Hematopoietic multipotent progenitor cell treated with erythropoietin and hydrocortisone succinate and interleukin-3 and kit ligand, for 4 days (in vitro differentiated cells): ENCODE results near the gene SND1.
"Not testable (repeated sequence)": the region's sequence is repeated elsewhere in the genome, so short reads cannot be mapped to it uniquely, and the experiment has no call there.

Source experiments
- DNase-seq: peaks from one replicate; pipeline ENCODE4 v3.0.0-alpha.2; 2015

SND1 gene

GRCh38 chr7:127653396-127653795 is 1.4 kb downstream of the SND1 start:
- DNase-seq = no peak

- peak; percentile 44 for DNase-seq
Measured at GRCh38 chr7:127654404-127655394, 2.7 kb downstream of the SND1 start.

DNA sequence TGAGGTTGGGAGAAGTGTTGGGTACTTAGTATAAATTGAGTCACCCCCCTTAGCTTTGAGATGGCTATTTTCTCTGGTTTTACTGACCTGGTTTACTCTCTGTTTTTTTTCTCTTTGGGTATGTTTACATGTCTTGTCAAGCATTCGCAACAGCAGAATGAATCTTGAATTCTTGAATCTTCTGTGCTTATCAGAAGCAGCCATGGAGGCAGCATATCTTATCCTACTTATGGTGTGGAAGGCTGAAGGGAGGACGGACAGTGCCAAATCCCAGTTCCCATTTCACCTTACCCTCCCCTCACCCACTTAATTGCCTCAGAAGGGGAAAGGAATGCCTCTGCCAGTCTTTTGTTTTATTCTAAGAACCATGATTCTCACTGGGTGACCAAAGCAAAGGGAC is 3.7 kb downstream of the SND1 start:
- DNase-seq = no peak

GRCh38 chr7:127657500-127657899 is 5.5 kb downstream of the SND1 start:
- DNase-seq = no peak

DNA sequence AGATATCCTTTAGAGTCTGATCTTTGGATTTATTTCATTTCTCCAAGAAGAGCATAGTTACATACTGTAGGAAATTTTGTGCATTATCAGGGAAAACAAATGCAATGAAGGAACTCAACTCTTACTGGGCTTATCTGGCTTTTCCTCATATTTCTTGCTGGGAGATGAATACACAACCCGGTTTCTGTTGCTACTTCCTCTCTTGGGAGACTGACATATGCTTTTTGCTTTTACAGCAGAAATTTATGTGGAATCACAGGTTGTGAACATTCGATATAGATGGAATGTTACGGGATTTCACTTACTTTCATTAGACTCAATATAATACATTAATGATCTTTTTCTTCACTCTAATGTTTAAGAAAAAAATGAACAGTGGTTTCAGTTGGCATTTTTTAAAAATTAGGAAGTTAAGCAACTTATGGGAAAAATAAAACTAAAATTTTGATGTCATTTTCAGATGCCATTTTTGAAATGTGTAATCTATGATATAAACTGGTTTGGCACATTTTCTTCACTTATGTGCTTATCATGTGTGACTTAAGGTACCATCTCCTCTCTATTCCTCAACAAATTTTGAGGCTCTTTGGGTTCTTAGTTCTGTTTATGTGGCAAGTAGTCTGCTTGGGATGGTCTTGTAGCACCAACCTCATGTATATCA is 7.1 kb downstream of the SND1 start:
- no peak for DNase-seq

DNA sequence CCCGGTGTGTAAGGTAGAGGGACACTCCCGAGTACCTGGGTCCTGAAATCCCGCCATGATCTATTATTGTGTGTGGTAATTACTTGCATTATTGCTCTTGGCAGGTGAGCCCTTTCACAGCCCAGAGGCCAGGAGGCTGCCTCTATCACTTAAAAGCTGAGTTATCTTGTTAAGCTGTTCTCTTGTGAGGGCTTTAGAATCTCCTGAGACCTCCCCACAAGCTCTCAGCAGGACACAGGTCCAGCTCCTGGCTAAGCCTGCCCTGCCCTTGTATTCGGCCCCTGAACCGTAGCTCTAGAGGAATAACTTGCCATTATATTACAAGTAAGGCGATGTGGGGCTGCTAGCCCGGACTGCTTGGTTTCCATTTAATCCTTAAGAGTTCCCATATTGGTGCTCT is 13.9 kb downstream of the SND1 start:
- DNase-seq = no peak

DNA sequence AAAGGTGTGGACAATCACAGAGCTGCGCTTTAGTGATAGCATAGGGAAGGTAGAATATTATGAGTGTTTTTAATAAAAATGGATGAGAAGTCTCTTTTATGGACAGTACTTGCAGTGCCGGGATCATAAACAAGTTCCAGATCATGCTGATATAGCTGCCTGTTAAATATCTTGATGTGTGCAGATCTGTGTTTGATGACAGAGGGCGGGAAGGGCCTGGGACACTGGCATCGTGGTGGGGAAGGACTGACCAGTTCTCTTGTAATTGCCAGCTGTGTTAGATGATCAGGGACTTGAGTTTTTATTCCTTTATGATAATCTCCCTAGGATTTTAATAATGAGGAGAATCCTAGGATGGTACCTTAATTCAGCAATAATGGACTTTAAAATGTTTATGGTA is 14.6 kb downstream of the SND1 start:
- DNase-seq = no peak

- no peak for DNase-seq
Measured at GRCh38 chr7:127667017-127667670, 15.2 kb downstream of the SND1 start.

GRCh38 chr7:127667759-127668530 is 16.0 kb downstream of the SND1 start:
- peak; percentile 27 for DNase-seq

DNA sequence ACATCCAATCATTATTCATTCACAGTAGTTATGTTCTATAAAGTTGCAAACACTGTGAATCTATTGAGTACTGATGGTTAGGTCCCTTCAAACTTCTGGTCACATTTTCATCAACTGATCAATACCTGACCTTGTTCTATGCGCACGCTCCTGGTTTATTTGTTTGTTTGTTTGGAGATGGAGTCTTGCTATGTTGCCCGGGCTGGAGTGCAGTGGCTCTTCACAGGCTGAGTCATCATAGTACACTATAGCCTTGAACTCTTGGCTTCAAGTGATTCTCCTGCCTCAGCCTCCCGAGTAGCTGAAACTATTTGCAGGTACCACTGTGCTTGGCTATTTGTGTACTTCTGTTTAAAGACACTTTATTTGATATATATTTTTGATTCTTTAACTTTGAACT is 19.3 kb downstream of the SND1 start:
- no peak for DNase-seq

GRCh38 chr7:127673902-127674301 is 21.9 kb downstream of the SND1 start:
- DNase-seq = no peak

DNA sequence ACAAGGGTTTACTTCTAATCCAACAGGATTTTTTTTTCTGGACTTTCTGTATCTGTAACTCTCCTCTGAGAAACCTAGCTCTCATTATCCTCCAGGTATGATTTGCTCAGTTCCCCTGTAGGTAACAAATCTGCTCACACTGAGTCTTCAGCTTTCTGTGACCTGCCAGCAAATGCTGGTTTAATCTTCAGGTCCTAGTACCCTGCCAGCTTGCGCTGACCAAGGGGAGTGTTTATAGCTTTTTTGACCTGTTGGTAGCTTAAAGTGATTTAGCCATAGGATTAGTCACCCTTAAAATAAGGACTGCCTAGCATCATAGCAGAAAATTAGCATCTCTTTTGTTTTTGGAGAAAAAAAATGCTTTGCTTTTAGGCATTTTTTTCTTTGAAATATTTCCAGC is 22.4 kb downstream of the SND1 start:
- no peak for DNase-seq

GRCh38 chr7:127674923-127675322 is 22.9 kb downstream of the SND1 start:
- DNase-seq = not testable (repeated sequence)

DNA sequence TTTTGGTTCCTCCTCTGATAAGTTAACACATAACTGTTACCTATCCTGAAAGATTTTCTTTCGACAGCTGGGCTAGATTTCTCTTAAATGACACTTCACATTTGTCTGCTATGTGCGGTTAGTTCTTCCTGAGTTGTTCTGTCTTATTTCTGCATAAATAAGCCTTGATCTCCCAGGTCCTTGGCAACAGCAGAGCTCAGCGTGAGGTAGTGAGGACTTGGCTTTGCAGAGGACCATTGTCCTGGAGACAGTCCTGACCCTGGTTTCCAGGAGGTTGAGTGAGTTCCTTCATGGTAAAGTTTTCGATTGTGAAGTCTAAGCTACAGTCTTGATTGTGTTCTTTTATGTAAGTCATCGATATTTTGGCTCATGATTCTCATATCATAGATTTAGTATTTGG is 23.7 kb downstream of the SND1 start:
- DNase-seq = no peak

GRCh38 chr7:127677433-127678230 is 25.6 kb downstream of the SND1 start:
- DNase-seq = no peak

GRCh38 chr7:127678337-127678736 is 26.3 kb downstream of the SND1 start:
- DNase-seq = no peak

DNA sequence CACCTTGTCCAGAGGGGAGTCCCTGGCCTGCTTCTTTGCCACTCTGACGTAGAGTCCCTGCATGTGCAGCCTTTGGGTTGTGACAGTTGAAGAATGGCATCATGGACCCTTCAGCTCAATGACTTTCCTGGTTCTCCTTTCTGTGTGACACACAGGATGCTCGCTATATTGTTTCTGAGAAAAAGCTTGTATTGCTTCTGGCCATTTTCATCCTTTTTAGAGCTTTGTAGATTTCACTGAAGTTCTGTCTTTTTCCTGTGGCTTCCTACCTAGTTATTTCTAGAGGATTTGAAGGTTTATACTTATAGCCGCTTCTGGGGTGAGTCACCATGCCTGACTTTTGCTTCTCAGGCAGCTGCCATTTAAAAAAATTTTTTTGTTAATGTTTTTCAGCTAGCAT is 27.0 kb downstream of the SND1 start:
- DNase-seq = no peak

DNA sequence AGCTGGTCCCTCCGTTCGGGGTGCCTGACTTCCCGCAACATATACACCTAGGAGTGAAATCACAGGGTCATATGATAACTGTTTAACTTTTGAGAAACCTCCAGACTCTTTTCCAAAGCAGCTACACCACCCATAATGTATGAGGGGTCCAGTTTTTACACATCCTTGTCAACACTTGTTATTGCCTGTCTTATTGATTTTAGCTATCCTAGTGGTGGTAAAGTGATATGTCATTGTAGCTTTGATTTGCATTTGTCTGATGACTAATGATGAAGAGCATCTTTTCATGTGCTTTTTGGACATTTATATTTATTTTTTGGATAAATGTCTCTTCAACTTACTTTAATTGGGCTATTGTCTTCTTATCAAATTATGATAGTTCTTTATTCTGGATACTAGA is 29.0 kb downstream of the SND1 start:
- no peak for DNase-seq

DNA sequence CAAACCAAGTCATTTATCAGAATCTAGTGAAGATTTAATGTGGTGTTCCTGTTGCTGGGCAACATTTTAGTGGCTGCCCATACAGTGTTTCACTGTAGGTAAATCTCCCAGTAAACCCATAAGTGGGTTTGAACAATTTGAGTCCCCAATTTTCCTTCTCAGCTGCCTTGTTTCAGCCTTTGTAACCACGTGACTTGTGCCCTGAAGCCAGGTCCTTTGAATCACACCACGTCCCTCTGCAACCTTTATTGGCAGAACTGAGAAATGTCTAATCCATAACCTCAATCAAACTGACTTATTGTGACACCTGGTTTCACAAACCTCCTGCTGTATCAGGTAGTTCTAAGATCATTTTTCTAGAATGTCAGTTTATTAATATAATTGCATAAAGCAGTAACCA is 30.1 kb downstream of the SND1 start:
- DNase-seq = no peak

- no peak for DNase-seq
Measured at GRCh38 chr7:127683776-127684681, 32.0 kb downstream of the SND1 start.

GRCh38 chr7:127689194-127689772 is 37.3 kb downstream of the SND1 start:
- no peak for DNase-seq
